Left forelimb (tissue), 1 donor: ENCODE measurements around the gene CHTF8.
A peak's percentile ranks its signal among the peaks of the same experiment; 100 is the strongest.
"Not testable (repeated sequence)": the region's sequence is repeated elsewhere in the genome, so short reads cannot be mapped to it uniquely, and the experiment has no call there.

Experiments used
- DNase-seq: peaks from one replicate; pipeline ENCODE4 v3.0.0-alpha.2; 2018; ENCODE audit warnings: low spot score

The CHTF8 gene, protein sequence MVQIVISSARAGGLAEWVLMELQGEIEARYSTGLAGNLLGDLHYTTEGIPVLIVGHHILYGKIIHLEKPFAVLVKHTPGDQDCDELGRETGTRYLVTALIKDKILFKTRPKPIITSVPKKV

DNA sequence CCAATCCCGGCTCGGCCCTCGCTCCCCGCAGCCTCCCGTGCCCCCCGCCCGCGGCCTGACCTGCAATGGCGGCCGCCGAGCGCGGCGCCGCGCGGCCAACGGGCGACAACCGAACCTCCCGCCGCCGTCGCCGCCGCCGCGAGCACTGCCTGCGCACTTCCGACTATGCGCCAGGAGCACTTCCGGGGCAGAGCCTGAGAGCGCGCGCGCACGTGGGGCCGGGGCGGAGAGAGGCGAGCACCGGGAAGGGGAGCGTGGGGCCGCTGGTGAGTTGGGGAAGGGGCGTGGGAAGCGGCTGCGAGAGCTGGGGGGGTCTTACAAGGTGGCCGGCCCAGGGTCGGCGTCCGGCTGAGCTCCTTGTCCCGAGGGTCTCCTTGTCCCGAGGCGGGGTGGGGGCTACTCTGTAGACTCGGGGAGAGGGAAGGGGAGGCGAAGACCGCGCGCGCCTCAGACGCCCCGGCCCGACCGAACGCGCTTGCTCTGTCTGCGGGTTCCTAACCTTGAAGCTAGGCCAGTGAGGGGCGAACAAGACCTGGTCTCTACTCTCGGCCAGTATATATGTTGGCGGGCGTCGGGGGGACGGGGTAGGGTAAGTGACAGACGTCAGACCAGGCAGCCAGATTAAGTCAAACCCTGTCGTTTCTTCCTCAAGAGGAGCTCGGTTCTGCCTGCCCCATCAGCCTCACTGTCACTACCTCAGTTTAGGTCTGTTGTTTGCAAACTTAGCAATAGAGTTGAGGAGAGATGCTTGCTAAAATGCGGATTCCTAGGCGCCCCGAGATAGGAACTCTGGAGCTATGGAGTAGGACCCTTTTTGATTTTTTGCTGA, at the start of gene CHTF8, which contains the start of gene UTP4:
Gene CHTF8 (minus strand): TSS at position 165 of the 829 bp plus-strand sequence. CDS start 11,130 bp downstream, outside the sequence.
Gene UTP4 (plus strand): TSS at position 226 of the 829 bp plus-strand sequence. CDS start 811 bp downstream, outside the sequence.
- DNase-seq, result peak; percentile 93

DNA sequence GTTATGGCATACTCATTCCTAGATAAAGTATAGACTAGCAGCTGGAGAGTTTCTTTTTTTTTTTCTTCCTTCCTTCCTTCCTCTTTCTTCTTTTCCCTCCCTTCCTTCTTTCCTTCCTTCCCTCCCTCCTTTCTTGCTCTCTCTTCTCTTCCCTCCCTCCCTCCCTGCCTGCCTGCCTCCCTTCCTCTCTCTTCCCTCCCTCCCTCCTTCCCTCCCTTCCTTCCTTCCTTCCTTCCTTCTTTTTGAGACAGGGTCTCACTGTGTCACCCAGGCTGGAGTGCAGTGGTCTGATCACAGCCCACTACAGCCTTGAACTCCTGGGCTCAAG, 47.6 kb upstream of the CHTF8 start:
- DNase-seq, result no peak

DNA sequence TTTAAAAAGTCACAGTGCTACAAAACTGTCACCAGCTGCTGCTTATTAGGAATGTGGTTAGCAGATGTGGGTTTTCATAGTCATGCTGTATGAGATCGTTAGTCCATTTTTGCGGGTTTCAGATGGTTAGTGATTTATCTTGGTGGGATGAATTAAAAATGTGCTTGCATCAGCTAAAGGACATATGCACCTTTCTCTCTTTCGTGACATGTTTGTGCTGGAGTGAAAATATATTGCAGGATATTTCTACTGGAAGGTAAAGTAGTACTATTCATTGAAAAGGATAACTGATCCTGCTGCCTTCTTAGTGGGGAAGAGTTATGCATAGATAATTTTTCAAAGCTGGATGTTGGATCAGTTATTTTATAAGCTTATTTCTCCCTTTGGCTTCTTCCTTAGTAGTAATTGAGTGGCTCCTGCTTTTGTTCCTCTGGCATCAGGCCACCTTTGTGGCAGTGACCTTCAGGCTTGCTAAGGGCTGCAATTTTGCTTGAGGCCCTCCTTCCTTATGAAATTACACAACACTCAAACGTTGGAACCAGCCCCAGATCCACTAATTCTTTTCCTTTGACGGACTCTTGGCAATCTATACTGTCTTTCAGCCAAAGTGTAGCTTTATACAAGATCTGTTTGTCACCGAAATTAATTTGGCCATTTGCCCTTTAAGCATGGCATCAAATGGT, 47.1 kb upstream of the CHTF8 start:
- DNase-seq, result no peak

DNA sequence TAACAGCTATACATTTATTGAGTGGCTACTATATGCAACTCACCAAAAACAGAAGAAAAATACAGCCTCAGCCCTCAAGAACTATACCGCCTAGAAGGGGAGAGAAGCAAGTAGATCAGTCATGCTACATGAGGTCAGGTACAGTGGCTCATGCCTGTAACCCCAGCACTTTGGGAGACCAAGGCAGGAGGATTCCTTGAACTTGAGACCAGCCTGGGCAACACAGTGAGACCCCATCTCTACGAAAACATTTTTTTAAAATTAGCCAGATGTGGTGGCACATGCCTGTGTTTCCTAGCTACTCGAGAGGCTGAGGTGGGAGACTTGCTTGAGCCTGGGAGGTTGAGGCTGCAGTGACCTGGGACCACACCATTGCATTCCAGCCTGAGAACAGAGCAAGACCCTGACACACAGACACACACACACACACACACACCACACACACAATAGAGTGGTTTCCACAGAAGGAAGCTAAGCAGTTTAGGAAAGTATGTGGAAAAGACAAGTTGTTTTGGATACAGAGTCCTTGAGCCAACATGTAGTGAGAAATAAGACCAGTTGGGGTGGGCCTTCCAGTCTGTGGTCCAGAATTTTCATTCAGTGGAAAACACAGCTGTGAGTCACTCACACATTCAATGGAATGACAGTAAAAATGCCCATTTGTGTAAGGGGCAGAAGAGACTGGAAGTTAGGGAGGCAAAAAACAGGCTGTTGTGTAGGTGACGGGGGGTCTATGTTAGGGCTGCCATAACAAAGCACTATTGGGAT, 43.8 kb upstream of the CHTF8 start:
- DNase-seq, result no peak

DNA sequence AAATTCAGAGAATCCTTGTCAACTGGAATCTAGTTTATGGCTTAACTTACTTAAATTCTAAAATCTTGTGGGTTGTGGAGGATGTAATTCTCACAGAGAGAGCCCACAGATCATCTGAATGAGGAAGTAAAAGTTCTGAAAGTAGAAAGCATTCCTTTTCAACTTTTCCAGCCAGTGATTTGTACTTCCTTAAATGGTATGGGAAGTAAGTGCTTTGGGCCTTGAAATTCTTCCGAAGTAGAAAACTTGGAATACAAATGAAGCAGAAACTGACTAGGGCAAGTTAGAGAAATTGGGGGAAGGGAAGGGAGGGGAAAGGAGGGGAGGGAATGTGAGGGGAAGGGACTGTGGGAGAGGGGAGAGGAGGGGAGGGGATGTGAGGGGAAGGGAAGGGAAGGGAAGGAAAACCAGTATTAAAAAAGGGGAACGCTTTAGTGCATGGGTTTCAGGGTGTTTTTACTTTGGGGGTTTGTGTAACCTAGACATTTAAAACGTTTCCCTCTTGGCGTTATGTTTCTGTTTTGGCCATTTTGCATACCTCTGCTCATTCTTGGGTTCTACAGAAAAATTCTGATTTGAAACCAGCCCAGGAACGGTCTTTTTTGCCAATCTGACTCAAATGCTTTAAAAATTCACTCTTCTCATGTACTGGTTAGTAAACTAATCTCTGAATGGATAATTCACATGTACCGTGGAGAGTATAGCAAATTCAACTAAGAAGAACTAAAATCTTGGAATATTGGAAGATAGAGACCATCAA, 39.1 kb upstream of the CHTF8 start:
- no peak for DNase-seq

DNA sequence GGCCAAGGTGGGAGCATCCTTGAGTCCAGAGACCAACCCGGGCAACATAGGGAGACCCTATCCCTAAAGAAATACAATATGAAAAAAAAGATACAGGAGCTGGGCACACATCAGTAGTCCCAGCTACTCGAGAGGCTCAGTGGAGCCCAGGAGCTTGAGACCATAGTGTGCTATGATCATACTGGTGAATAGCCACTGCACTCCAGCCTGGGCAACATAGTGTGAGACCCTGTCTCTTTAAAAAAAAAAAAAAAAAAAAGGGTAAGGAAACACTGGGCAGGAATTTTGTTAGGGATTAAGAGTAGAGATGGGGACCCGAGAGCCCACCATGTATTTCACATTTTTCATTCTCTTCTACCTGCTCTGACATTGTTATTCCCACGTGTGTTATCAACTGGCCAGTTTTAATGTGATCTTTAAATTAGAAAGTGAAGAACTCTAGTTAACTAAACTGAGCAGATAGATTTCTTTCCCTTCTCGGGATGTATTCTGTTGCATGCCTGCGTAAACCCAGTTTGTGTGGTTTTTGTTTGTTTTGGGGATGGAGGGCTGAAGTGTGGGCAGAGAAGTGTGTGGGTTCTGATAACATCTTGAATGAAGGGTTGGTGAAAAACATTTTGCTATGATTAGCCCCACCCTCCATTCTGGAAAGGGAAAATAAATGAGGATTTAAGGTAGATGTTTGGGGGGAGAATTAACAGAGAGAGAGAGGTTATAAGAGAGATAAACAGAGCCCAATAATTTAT, 37.4 kb upstream of the CHTF8 start:
- no peak for DNase-seq

DNA sequence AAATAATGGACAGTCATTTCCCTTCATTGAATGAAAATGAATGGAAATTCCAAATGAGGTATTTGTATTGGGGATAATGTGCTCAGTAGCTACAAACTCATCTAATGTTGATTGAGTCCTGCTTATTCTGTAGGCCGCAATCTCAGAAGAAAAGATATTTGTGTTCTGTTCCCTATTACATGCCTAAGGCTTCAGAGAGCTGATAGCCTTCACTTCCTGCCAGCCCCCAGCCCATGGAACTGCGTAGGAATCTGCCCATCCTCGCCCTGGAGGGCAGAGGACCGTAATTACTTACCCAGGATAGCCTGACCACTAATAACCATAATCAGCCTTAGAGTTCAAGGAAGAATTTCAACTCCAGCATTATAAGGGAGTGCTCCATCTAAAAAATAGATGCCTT, 36.7 kb upstream of the CHTF8 start:
- DNase-seq, result no peak

DNA sequence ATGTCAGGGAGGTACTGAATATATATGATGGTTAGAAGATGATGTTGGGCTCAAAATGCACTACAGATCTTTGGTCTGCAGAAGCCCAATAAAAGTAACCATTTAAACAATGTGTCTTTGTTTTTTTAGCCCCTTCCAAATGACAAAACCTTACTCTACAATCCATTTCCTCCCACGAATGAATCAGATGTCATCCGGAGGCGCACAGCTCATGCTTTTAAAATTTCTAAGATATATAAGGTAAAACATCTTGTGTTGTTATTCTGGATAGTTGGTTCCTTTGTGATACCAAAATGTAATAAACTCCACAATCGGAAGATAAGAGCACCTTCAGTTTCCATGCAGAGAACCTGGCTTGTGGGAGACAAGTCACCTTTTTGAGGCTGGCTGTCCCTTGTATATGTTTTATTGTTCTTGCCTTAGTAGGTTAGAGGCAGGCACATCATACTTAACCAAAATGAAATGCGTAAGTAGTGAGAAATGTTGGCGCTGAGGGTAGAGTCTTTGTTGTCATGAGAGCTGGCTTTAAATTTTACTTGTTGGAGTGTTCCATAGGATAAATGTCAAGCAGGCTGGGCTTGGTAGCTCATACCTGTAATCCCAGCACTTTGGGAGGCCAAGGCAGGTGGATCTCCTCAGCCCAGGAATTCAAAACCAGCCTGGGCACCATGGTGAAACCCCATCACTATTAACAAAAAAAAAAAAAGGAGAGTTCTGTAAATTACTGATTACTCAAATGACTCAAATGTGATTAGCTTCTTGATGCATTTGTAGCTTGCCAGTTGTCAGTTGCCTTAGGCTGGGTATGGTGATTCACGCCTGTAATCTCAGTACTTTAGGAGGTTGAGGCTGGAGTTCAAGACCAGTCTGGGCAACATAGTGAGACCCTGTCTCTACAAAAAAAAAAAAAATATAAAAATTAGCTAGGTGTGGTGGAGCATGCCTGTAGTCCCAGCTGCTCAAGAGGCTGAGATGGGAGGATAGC, 34.9 kb upstream of the CHTF8 start:
- no peak for DNase-seq

DNA sequence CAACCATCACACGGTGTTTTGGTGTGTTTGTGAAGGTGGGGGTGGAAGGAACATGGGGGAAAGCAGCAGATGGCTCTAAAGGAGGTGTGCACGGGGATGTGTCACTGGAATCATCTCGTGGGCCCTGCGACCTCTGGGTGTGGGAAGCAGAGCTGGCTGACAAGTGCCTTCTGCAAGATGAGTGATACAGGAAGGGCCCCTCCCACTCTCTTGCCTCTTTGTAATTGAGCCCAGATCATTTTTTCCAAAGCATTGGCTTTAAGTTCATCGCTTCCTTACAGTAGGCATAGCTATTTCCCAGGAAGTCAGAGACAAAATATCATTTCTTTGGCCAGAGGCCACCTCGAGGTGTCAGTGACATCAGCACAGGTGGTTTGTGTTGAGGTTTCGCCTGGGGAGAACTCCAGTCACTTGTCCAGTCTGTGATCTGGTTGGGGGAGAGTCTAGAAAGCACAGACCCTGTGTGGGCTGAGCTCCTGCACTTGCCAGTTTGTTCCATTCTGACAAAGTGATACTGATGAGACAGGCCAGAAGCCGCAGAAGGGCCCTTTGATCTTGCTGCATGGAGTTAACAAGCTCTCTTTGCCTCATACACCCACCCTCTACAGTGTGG, 33.9 kb upstream of the CHTF8 start:
- DNase-seq, result no peak

DNA sequence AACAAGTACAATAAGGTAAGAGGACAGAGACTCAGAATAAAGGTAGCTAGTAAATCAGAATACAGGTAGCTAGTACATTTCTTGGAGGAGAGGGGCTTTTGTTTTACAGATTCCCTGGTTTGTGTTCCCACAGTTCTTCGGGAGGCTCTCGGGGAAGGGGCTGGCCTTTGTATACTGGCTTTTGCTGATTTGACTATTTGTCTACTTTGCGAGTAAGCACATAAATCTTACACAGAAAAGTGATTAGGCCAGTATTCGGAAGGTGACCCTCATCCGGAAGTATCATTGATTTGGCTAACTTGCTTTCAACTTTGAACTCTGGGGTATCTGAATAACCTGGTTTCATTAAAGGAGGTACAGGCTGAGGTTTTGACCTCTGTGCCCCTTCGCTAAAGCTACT, 33.2 kb upstream of the CHTF8 start:
- no peak for DNase-seq

DNA sequence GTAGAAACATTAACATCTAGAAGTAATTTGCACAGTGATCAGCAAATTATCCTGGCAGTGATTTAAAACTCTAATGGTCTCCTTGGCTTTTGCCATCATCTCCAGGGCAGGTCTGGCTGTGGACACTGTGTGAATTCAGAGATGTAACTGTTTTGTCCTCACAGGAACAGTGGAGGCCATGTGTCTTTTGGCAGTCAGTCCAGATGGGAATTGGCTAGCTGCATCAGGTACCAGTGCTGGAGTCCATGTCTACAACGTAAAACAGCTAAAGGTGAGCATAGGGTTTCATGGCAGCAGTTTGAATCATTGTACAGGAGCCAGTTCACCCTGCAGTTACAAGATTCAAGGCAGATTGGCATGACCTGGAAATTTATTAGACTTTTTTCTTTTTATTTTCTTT, 27.8 kb upstream of the CHTF8 start:
- DNase-seq, result no peak

DNA sequence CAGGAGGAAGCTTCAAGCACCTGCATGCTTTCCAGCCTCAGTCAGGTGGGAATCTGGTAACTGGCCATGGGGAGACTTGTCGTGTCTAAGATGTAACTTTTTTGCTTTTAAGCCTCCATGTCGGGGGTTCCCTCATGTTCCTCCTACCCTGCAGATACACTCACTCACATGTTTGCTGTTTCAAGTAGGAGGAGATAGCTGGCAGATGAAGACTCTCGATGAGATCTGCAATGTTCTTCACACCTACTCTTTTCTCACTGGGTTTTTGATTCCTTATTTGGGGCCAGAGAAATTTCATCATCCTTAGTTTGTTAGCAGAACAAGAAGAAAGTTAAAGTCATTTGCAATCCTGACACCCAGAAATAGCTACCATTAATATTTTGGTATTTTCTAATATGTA, 24.8 kb upstream of the CHTF8 start:
- DNase-seq, result no peak

DNA sequence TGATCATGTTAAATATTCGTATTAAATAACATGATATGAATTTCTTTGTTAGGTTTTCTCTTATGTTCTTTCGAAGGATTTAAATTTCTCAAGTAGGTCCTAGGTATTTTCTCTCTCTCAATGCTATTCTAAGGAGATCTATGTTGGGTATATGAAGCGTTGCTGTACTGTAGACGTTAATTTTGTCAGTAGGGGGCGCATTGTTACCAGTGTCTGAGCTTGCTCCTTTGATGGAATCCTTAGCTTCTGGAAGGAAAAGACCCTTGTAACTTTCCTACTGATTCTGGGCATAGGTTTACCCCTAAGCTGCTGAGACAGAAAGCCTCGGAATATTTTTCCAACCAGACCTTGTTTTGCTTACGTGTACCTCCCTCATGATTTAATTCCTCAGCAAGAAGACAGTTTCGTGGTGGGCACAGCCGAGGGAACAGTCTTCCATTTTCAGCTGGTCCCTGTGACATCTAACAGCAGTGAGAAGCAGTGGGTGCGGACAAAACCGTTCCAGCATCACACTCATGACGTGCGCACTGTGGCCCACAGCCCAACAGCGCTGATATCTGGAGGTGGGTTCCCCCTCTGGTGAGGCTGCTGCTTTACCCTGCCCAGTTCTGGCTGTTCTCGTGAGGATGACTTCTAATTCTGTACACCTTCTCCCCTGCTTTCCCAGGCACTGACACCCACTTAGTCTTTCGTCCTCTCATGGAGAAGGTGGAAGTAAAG, 17.9 kb upstream of the CHTF8 start:
- no peak for DNase-seq

DNA sequence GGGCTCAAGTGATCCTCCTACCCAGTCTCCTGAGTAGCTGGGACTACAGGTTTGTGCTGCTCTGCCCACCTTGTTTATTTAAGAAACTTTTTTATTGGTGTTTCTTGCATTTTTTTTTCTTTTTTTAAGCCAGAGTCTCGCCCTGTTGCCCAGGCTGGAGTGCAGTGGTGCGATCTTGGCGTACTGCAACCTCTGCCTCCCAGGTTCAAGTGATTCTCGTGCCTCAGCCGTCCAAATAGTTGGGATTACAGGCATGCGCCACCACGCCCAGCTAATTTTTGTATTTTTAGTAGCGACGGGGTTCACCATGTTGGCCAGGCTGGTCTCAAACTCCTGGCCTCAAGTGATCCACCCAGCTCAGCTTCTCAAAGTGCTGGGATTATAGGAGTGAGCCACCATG, 17.2 kb upstream of the CHTF8 start:
- DNase-seq, result not testable (repeated sequence)

DNA sequence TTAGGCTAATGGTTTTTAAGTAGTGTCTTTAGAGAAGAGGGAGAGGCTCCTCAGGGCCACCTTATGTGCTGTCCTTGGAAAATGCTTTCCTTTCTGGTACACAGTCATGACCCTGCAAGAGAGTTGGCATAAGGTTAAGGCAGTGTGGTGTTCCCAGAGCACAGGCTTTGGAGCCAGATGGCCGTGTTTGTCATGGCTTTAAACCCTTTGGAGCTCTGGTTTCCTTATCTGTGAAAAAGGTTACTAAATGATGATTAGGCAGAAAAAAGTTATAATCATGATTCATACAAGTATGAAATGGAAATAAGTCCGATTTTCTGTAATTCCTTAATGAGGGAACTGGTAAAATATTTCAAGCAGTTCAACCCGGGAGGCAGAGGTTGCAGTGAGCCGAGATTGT, 13.3 kb upstream of the CHTF8 start:
- no peak for DNase-seq

DNA sequence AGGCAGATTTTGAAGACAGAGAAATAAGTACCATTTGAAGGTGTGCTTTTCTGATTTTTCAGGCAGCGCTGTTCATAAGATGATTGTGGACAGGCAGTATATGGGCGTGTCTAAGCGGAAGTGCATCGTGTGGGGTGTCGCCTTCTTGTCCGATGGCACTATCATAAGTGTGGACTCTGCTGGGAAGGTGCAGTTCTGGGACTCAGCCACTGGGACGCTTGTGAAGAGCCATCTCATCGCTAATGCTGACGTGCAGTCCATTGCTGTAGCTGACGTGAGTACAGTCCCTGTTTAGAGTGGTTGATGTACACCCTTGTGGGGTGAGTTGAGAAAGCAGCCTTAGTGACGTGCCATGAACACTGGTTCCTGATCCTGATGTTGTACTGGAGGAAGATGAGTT, 10.7 kb upstream of the CHTF8 start:
- no peak for DNase-seq

DNA sequence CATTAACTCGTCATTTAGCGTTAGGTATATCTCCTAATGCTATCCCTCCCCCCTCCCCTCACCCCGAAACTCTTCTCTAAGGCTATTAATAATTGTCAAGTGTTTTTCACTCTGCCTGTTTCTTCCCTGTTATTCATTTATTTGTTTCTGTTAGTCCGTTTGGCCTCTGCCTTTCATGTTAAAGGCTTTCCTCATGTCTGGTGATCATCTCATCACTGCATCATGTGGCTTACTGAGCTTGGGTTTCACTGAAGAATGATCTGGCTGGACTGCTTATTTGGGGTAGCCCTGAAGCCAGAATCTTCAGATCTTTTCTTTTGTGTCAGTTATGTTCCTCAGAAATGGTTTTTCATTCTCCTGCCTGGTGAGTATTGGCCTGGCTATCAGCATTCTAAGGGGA, 9.5 kb upstream of the CHTF8 start:
- DNase-seq, result no peak

DNA sequence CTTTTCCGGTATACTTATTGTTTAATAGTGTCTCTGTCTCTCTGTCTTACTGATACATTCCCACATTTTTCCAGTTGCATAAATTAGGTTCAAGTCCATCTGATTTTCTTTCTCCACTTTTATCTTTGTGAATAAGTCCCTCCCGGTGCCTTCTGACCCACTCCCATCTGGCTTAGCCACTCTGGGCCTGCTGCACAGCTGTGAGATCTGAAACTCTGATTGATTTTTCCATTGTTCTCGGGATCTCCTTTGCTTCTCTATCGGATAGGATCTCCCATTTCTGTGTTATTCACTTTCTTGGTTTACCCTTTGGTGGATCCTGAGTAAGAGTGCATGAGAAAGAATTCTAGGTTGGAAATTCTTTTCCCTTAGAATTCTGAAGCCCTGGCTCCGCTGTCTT, 8.6 kb upstream of the CHTF8 start:
- DNase-seq, result no peak

DNA sequence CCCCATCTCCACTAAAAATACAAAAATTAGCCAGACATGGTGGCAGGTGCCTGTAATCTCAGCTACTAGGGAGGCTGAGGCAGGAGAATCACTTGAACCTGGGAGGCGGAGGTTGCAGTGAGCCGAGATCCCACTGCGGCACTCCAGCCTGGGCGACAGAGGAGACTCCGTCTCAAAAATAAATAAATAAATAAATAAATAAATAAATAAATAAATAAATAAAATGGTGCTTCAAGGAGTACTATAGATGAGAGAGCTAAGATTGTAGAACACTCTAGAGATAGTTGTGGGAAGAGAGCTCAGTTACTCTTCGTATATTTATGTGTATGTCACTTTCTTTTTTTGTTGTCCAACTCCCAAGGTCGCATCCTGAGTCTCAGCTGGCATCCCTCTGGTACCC, 7.1 kb upstream of the CHTF8 start:
- not testable (repeated sequence) for DNase-seq
